HG03064 (cell line): ENCODE data around the gene BEAN1.
A peak's percentile ranks its signal among the peaks of the same experiment; 100 is the strongest.
"Not testable (repeated sequence)": the region's sequence is repeated elsewhere in the genome, so short reads cannot be mapped to it uniquely, and the experiment has no call there.

ENCODE experiments used
- ATAC-seq: cut with Tn5 transposase; IDR thresholded peaks from one replicate; pipeline ENCODE4 v1.9.1; 2021; ENCODE audit warnings: low read depth; ENCODE audit not compliant: unreplicated experiment

The BEAN1 gene

DNA sequence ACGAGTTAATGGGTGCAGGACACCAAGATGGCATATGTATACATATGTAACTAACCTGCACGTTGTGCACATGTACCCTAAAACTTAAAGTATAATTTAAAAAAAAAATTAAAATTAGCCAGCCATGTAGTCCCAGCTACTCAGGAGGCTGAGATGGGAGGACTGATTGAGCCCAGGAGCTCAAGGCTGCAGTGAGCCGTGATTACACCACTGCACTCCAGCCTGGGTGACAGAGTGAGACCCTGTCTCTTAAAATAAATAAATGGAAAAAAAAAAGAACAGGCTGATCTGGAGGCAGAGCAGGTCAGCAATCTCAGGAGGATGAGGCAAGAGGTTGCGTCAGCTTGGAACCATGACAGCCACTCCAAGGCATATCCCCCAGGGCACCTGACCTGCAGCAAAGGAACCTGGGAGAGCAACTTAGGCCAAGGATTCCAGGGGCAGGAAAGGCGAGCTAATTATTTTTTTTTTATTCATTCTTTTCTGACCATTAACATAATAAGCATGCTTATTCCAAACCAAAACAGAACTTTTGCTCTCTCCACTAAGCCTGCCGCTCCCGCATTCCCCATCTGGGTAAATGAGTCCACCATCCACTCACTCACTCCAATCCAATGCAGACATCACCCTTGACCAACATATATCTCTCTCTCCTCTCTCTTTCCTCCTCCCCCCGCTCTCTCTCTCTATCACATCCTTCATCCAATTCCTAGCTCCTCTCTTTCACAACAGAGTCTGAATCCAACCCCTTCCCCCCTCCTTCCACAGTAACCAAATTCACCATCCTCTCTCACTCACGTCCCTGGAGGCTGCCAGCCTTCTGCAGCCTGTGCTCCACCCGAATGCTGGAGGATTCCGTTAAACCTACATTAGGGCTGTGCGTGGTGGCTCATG is 75.2 kb downstream of the BEAN1 start:
- ATAC-seq = no peak

GRCh38 chr16:66503030-66503429 is 75.9 kb downstream of the BEAN1 start:
- no peak for ATAC-seq

- no peak for ATAC-seq
These were observed 76.5 kb downstream of the BEAN1 start for GRCh38 chr16:66503612-66504011.

DNA sequence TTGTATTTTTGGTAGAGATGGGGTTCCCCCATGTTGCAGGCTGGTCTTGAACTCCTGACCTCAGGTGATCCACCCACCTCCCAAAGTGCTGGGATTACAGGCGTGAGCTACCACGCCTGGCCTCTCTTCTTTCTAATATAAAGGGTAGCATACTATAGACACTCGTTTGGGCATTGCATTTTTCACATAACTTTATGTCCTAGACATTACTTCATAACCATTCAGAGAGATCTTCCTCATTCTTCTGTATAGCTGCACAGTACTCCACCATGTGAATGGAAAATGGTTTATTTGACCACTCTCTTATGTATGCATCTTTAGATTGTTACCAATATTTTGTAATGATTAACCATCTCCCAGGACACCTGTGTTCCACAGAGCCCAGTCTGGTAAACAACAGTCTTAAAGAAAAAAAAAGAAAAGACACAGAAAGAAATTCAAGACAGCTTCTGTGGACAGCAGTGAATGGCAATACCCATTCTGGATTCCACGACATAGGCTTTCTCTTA is 80.7 kb downstream of the BEAN1 start:
- ATAC-seq = no peak

DNA sequence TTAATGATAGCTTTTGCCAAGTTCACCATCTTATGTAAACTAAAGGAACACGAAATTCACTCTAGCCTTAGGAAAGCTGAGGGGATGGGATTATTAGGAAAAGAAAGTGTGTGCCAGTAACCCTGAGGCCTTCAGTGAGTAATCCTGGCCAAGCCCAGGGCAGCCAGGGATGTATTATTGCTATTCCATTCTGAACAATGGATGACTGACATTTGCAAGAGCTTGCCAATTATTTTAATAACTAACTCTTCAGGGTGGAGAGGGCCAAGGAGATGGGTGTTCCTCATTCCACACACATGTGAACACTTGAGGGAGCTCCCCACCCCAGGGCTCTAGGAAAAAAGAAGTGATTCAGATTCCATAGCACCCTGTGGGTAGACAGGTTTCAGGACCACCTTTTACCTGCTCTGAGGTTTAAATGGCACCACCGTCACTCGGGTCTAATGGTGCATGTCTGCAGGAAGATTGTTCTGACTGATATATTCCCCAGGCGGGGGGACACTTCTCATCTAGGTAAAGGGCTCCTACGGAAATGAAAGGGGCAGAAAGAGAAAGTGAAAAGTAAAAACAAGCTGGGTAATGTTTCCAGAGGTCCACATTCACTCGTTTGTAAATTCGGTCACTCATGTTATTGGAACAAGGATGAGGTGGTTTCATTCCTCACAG is 81.3 kb downstream of the BEAN1 start:
- ATAC-seq = no peak

GRCh38 chr16:66508914-66509496 is 81.9 kb downstream of the BEAN1 start:
- no peak for ATAC-seq

DNA sequence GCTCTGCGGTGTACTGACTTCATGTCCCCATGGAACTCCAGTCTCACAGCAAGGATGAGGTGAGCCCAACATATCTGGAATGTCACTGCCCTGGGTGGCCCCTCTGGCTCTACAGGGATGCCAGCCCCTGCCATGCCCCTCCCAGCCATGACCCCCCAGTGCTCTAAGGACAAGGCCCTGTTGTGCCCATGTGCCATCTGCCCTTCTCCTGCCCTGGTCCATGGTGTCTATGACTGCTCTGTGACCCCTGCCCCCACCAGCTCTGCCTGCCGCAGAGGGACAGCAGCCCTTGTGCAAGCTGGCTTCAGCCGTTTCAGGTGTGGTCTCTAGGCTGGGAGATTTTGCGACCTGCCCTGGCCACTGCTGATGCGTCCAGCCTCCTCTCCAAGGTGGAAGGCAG is 82.5 kb downstream of the BEAN1 start:
- ATAC-seq = no peak

DNA sequence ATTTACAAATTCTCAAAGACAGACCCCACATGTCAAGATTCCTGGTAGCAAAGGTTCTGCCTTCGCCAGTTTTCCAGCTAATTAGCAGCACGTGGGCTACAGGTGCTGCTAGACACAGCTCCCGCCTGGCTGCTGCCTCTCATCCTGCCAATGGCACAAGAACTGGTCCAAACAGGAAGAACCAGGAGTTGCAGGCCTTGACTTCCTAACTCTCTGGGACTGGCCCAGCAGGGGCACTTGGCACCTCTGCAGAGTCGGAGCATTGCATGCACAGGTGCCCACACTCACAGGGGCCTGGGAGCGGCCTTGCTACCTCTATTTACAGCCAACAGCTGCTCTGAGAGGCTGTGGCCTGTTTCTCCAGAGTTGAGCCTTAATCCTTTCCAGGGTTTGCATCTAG is 83.2 kb downstream of the BEAN1 start:
- ATAC-seq = no peak

DNA sequence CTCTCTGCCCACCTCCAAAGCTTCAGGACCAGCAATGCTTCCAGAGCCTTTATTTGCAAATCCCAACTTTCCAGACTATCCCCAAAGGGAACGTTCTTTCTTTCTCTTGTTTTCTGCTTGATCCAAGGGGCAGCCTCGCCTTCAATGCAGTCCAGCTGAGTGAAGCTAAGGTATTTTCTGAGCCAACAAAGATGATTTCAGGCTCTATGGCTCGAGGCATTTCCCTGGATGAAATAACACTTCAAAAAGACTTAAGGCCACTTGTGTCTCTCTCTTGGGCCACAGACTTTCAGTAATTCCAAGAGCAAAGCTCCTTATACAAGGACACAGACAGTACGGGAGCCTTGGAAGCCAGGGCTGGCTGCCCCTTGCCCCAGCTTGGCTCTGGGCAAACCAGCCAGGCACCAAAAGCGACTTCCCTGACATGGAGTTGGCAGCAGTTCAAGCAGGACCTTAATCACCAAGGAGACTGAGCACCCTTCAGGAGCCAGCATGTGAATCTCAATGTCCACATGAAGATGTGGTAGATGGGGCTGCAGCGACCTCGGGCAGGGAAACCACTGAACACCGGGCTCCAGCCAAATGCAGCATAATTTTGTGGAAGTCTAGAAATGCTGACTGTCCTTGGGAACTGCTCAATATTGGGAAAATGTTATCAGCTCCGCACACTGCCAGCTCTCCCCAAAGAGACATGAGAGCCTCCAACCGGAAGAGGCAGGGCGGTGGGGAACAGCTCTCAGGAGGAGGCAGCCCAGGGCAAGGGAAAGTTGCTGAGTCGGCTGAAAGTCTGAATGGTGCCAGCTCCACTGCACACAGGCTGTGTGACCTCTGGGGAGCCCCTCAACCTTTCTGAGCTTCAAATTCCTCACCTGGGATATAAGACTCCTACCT is 83.9 kb downstream of the BEAN1 start:
- no peak for ATAC-seq

DNA sequence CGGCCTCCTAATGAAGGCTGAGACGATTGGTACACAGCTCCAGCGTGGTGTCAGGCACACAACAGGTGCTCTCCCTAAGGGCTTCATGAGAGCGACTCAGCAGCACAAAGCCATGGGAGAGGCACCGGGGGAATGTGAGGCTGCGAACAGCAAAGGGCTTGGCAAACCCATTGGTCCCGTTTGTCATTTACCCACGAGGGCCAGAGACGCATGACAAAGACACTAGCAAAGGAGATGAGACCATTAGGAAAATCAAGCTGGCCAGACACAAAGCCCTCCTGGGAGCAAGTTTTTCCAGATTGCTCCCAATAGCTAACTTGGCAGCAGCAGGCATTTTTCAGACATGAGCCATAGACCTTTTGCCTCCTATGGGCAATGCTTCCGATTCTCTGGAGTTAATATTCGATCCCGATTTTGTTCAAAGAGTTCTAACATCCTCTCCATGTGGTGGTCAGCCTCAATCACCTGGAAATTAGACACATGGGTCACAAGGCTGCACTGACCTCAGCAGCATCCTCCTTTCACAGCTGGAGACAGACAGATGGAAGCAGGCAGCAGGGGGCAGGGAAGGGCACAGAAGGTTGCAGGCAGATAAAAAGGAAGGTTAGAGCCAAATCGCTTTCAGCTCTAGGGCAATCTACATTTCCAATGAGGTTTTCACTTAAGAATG is 84.6 kb downstream of the BEAN1 start:
- no peak for ATAC-seq

DNA sequence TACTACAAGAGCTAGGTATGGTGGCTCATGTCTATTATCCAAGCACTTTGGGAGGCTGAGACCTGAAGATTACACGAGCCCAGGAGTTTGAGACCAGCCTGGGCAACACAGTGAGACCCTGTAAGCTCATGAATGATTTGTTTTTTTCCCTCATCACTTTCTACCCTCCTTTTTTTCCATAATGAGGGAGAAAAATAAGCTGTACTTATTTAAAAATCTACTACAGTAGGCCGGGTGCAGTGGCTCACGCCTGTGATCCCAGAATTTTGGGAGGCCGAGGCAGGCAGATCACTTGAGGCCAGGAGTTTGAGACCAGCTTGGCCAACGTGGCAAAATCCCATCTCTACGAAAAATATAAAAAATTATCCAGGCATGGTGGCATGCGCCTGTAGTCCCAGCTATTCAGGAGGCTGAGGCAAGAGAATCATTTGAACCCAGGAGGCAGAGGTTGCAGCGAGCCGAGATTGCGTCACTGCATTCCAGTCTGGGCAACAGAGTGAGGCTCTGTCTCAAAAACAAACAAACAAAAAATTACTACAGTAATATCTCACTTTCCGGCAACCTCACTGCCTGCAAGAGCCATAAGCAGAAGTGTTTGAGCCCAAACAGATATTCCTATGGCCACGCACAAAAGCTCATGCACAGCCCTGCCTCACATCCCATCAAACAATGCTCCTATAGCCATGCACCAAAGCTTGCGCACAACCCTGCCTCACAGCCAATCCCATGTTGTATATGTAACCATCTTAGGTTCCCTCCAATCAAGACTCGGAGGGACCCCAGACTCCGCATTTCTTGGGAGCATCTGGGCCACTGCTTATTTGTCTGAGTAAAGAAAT is 85.4 kb downstream of the BEAN1 start:
- no peak for ATAC-seq

DNA sequence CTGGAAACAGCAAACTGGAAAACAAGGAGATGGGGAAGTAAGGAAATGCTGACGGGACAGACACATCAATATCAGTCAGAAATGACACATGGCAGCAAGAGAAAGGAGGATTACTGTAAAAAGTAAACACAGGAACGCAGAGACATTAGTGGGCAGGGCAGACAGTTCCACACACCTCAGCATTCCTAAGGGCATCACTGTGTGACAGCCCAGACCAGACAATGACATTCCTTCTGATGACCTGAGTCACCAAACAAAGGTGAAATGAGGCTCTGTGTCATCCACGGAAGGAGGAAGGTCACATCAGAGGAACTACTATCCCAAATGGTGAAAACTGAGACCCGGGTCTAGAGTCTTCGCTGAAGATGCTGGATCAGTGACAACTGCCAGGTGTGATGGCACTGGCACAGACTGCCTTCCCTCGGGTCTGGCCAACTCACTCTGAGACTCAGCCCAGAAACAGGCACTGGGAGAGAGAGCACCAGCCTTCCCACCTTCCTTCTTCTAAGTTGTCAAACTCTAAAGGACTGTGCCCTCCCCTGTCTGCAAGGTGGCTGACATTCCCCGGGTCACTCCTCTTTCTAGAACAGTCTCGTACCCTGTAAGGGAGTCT is 86.1 kb downstream of the BEAN1 start:
- no peak for ATAC-seq

GRCh38 chr16:66514391-66514790 is 87.3 kb downstream of the BEAN1 start:
- not testable (repeated sequence) for ATAC-seq

- ATAC-seq = not testable (repeated sequence)
These were observed 88.0 kb downstream of the BEAN1 start for GRCh38 chr16:66514980-66515595.

DNA sequence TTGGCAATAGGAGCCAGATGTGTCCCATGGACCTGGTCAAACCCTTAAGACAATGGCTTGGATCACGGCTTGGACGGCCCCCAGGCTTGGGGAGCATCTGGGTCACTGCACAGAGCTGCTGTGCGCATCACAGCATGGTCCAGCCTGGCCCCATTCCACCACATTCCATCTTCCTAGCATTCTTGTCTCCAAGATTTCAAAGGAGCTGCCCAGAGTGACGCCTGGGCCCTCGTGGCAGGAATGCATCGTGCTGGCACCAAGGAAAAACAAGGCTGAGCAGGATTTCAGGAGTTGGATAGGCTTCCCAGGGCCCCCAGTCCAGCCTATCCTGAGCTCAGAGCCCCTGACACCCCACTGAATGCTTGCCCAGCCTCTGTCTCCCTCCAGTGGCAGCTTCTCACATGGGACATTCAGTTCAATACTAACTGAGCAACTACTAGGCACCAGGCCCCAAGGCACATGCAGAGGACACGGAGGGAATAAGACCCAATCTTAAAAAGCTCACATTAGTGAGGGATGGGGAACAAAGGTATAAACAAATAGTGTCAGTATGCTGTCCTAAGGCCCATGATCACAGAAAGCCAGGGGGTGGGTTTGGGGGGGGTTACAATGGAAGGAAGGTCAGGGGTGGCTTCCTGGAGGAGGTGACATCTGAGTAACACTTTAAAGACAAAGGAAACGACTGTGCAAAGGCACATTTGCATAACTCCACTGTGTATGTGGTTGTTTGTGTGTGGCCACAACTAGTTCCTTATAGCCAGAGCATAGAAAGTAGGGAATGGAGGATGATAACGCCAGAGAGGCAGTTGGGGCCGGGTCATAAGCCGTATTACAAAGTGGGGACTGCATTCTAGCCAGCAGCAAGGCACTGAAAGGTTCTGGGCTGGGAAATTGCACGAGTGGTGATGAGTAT is 88.8 kb downstream of the BEAN1 start:
- ATAC-seq = no peak

DNA sequence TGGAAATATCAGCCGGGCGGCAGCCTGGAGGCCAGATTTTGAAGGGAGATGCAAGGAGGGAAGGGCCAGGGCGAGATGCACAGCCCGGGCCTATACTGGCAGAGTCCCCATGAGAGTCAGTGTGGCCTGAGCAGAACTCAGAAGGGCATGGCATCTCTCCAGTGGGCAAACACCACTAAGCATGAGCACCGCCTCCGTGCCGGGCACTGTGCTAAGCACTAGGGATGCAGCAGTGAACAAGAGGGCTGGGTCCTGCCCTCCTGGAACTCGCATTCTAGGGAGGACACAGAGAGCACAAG is 89.4 kb downstream of the BEAN1 start:
- ATAC-seq = peak; percentile 26

DNA sequence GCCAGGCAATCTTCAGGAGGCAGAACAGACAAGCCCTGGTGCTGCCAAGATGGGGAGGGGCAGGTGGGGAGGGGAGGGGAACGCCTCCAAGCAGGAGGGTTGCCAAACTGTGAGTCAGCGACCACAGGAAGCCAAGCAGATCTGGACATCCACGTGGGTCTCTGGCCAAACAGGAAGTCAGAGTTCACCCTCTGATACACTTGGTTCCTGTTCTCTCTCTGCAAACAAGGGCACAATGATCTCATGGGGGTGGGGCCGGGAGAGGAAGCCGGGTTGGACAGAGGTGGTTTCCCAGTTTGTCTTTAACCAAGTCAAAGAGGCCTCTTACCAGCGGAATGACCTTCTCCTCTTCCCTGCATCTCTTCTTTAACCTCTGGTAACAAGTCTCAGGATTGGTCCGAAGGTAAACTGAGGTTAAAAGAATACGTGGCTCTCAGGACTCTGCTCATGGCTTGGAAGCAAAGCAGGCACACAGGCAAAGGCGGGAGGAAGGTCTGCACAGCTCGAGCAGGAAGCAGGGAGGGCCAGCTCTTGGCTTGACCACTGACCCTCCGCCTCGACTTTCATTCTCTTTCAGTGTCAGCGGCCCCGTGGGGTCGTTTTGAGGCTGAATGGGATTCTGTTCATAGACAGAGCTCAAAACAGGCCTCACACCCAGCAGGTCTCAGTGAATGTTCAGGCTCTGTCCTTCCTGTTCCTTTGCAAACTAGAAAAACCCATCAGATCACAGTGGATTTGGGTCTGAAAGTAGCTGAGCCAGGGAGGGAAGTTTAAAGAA is 89.9 kb downstream of the BEAN1 start:
- ATAC-seq = peak; percentile 96
